ENCODE data around the gene ACTR2.

DNA sequence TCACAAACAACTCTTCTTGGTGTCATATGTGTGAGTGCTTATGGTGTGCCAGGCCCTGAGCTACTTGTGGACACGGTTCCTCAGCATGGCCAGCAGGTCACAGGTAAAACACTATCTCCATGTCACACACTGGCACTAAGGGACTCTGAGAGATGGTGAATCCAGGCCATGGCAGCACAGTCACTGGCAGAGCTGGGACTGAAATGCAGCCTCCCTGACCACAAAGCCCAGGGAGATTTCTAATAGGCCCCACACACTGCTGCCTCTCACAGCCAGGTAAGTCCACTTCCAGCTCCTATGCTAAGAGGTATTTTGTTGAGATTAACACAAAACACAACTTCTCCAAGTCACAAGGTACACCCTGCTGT lies 92.0 kb downstream of the ACTR2 start:
- TF ChIP-seq, protein P1, sequence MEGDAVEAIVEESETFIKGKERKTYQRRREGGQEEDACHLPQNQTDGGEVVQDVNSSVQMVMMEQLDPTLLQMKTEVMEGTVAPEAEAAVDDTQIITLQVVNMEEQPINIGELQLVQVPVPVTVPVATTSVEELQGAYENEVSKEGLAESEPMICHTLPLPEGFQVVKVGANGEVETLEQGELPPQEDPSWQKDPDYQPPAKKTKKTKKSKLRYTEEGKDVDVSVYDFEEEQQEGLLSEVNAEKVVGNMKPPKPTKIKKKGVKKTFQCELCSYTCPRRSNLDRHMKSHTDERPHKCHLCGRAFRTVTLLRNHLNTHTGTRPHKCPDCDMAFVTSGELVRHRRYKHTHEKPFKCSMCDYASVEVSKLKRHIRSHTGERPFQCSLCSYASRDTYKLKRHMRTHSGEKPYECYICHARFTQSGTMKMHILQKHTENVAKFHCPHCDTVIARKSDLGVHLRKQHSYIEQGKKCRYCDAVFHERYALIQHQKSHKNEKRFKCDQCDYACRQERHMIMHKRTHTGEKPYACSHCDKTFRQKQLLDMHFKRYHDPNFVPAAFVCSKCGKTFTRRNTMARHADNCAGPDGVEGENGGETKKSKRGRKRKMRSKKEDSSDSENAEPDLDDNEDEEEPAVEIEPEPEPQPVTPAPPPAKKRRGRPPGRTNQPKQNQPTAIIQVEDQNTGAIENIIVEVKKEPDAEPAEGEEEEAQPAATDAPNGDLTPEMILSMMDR (conservative IDR thresholded peaks at IDR 0.05): no peak
- TF ChIP-seq EZH2 (IDR thresholded peaks at IDR 0.05; ENCODE audit: low read depth): no peak
